ENCODE results near the gene TMED10. TPM values are rescaled to one million over a fixed set of nuclear protein-coding genes. Genes with fewer than 3 reads are reported as not detected.

The TMED10 gene
- total RNA-seq, 2 donors from 2014 or later = 264 to 267 TPM

DNA sequence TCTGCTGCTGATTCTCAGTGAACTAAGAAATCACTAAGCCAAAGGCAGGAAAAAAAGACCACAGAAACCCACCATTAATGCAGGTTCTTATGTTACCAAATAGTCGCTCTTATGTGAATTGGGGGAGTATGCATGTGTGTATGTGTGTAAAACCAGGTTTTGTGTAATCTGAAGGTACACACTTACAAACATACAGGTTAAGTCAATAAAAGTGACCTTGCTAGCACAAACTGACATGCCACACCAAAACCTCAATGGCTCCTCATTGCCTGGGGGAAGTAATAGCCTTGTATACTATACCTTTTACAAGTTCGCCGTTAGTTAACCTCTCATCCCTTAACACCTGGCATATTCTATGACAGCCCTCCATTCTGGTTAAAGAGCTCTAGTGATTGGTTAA, 29.8 kb upstream of the TMED10 start:
- TF ChIP-seq CTCF (conservative IDR thresholded peaks at IDR 0.05) = no peak
- Mint-ChIP-seq H3K4me3 (no peak overlapping the region), H3K27me3 (ENCODE audit: insufficient read depth) (peaks cover 8% of the 10 kb centered on the region), H3K4me1 (peaks cover 2% of the 10 kb centered on the region), H3K9me3 (no peaks in the 10 kb centered on the region), H3K27ac (no peak overlapping the region), H3K36me3 (ENCODE audit: low read depth) (no peaks in the 10 kb centered on the region)
- Histone ChIP-seq H3K9me3 (ENCODE audit: control insufficient read depth, low read length) (no peaks in the 10 kb centered on the region), H3K9ac (ENCODE audit: extremely low read depth, low read length, poor library complexity, severe bottlenecking) (no peak overlapping the region), H3K27ac (ENCODE audit: low read depth, low read length) (no peak overlapping the region), H3K36me3 (ENCODE audit: control insufficient read depth, insufficient read depth, low read length) (no peaks in the 10 kb centered on the region), H3K27me3 (ENCODE audit: control insufficient read depth, insufficient read depth, low read length, poor library complexity, severe bottlenecking) (no peaks in the 10 kb centered on the region), H3K4me3 (ENCODE audit: low read length) (no peak overlapping the region), H3K4me1 (ENCODE audit: control insufficient read depth, insufficient read depth, low read length) (no peaks in the 10 kb centered on the region)
- no peak for DNase-seq
- WGBS, 2 experiments (ENCODE audit: insufficient coverage in 1 of 2, insufficient read length in 1 of 2) = 93% methylated on average over 2 of the region's 3 CpGs; no CpG with 5 or more reads in 1 of the 2 experiments

DNA sequence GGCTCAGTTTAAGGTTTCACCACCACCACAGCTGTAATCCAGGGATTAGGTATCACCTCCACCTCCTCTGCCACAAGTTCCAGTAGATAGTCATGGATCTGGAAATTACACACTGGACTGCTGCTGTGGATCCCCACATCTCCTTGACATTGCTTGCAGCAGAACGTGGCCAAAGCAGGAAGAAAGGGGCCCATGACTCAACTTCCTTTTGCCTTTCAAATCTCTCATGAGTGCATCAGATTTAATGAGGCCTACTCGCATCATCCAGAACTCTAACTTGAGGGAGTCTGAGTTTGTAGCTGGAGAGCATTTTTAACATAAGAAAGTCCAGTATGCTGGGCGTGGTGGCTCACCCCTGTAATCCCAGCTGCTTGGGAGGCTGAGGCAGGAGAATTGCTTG, 29.2 kb upstream of the TMED10 start:
- WGBS, 2 experiments (ENCODE audit: insufficient coverage in 1 of 2, insufficient read length in 1 of 2) = 89 to 90% methylated on average over 3 of the region's 3 CpGs
- no peak for DNase-seq
- H3K27me3 ChIP-seq (ENCODE audit: control insufficient read depth, insufficient read depth, low read length, poor library complexity, severe bottlenecking) = no peaks in the 10 kb centered on the region
- no peak for TF ChIP-seq CTCF (conservative IDR thresholded peaks at IDR 0.05)
- Mint-ChIP-seq H3K4me1 (peaks cover 7% of the 10 kb centered on the region), H3K27me3 (ENCODE audit: insufficient read depth) (peaks cover 8% of the 10 kb centered on the region), H3K4me3 (no peak overlapping the region), H3K27ac (no peak overlapping the region), H3K9me3 (no peaks in the 10 kb centered on the region), H3K36me3 (ENCODE audit: low read depth) (no peaks in the 10 kb centered on the region)
- H3K36me3 ChIP-seq (ENCODE audit: control insufficient read depth, insufficient read depth, low read length) = no peaks in the 10 kb centered on the region
- H3K9me3 ChIP-seq (ENCODE audit: control insufficient read depth, low read length) = no peaks in the 10 kb centered on the region
- no peak overlapping the region for H3K4me3 ChIP-seq (ENCODE audit: low read length)
- no peak overlapping the region for H3K9ac ChIP-seq (ENCODE audit: extremely low read depth, low read length, poor library complexity, severe bottlenecking)
- no peaks in the 10 kb centered on the region for H3K4me1 ChIP-seq (ENCODE audit: control insufficient read depth, insufficient read depth, low read length)
- no peak overlapping the region for H3K27ac ChIP-seq (ENCODE audit: low read depth, low read length)

DNA sequence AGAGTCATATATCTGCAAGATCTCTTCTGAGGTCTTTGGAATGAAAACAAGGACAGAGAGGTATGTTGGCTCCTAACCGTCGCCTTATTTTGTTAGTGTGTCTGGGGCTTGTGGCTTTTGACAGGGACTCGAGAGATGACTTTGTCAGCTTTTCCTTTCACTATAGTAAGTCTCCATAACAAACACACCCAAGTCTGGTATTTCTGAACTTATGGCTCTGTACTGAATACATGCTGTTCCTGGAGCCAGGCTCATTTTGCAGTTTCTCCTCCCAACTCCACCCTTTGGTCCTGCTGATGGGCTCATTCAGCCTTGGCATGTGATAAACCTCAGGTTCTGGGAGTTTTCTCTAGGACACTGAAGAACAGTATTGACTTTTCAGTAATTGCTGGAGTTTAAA, 27.7 kb upstream of the TMED10 start:
- WGBS, 2 experiments (ENCODE audit: insufficient coverage in 1 of 2, insufficient read length in 1 of 2) = 60 to 90% methylated on average over 2 to 3 of the region's 3 CpGs
- TF ChIP-seq CTCF (conservative IDR thresholded peaks at IDR 0.05) = no peak
- Histone ChIP-seq H3K4me1 (ENCODE audit: control insufficient read depth, insufficient read depth, low read length) (no peaks in the 10 kb centered on the region), H3K36me3 (ENCODE audit: control insufficient read depth, insufficient read depth, low read length) (no peaks in the 10 kb centered on the region), H3K9ac (ENCODE audit: extremely low read depth, low read length, poor library complexity, severe bottlenecking) (no peak overlapping the region), H3K9me3 (ENCODE audit: control insufficient read depth, low read length) (no peaks in the 10 kb centered on the region), H3K4me3 (ENCODE audit: low read length) (no peak overlapping the region), H3K27me3 (ENCODE audit: control insufficient read depth, insufficient read depth, low read length, poor library complexity, severe bottlenecking) (no peaks in the 10 kb centered on the region), H3K27ac (ENCODE audit: low read depth, low read length) (no peak overlapping the region)
- no peak for DNase-seq
- Mint-ChIP-seq H3K4me3 (no peak overlapping the region), H3K9me3 (no peaks in the 10 kb centered on the region), H3K4me1 (peaks cover 10% of the 10 kb centered on the region), H3K36me3 (ENCODE audit: low read depth) (no peaks in the 10 kb centered on the region), H3K27ac (no peak overlapping the region), H3K27me3 (ENCODE audit: insufficient read depth) (peaks cover 16% of the 10 kb centered on the region)
